K562 (cell line): ENCODE measurements around the gene GZMA. TPM values are rescaled to one million over a fixed set of nuclear protein-coding genes. Genes with fewer than 3 reads are reported as not detected.

Experiments used
- ATAC-seq: fragments of 200-7000 bp; cut with Tn5 transposase; 3 replicates; pipeline ENCODE4 v1.9.1; 2020; ENCODE audit warnings: moderate library complexity
- BruUV-seq: library from RNA; stranded (reverse); fragments of 400-500 nt; replicated peaks from 2 replicates; lab custom pipeline; 2021; lab: Mats Ljungman, UMichigan
- CTCF ChIA-PET: fragments of 300-600 bp; formaldehyde crosslinking; extraction: SDS; loops from one replicate; lab custom pipeline; 2021; ENCODE audit warnings: low intra/inter-chr PET ratio; lab: Yijun Ruan, JAX
- POLR2A ChIA-PET: fragments of 300-600, 350-650 bp; sonication (Branson Sonifier 250); formaldehyde crosslinking; extraction: SDS; loops from one replicate; lab custom pipeline; 2021; ENCODE audit warnings: antibody characterized with exemption, inconsistent platforms; lab: Yijun Ruan, JAX
- DNase-seq, 4 experiments: peaks; one replicate each; pipeline versions ENCODE4 v3.0.0 to v3.0.0-alpha.2; 2011 to 2018; ENCODE audit warnings: low spot score in 3 of 4, mixed read lengths in 3 of 4; ENCODE audit errors: extremely low read depth in 1 of 4
- FAIRE-seq: peaks from 2 replicates; lab custom pipeline; 2011; peaks lifted over from hg19 to GRCh38; lab: Jason Lieb, UNC
- H2AFZ ChIP-seq: 2 replicates; pipeline ENCODE4 v1.6.0; 2011; ENCODE audit warnings: low read depth, low read length, control low read depth, inconsistent platforms
- H3K27ac ChIP-seq: fragments of 200-600 bp; 3 replicates; pipeline ENCODE4 v1.8.0; 2011; ENCODE audit warnings: low read depth, mild to moderate bottlenecking, control low read depth, inconsistent platforms, low read length, moderate library complexity, mixed read lengths; ENCODE audit errors: extremely low read depth
- H3K27me3 ChIP-seq, 2 experiments: fragments of 300-600 bp in 1 of 2; 2 replicates in 1 of 2; 3 replicates in 1 of 2; pipeline versions ENCODE4 v1.6.0 to v1.8.0; 2011; ENCODE audit warnings: inconsistent platforms in 2 of 2, low read length in 2 of 2, mild to moderate bottlenecking in 1 of 2, mixed read lengths in 1 of 2, moderate library complexity in 1 of 2; ENCODE audit not compliant: control insufficient read depth in 2 of 2, insufficient read depth in 2 of 2
- H3K36me3 ChIP-seq: fragments of 300-600 bp; 3 replicates; pipeline ENCODE4 v1.8.0; 2011; ENCODE audit warnings: mild to moderate bottlenecking, low read length, inconsistent platforms; ENCODE audit not compliant: control insufficient read depth, insufficient read depth
- H3K4me1 ChIP-seq, 2 experiments: fragments of 200-600 bp in 1 of 2; replicated peaks in 1 of 2; 2 replicates in 1 of 2; 3 replicates in 1 of 2; pipeline versions ENCODE4 v1.5.1 to v1.8.0; 2011; ENCODE audit warnings: inconsistent platforms in 2 of 2, low read length in 2 of 2, mild to moderate bottlenecking in 1 of 2, mixed read lengths in 1 of 2, moderate library complexity in 1 of 2; ENCODE audit not compliant: control insufficient read depth in 2 of 2, insufficient read depth in 2 of 2
- H3K4me2 ChIP-seq: 2 replicates; pipeline ENCODE4 v1.6.1; 2011; ENCODE audit warnings: low read length, control low read depth, inconsistent platforms, mixed read lengths; ENCODE audit not compliant: insufficient read depth
- H3K4me3 ChIP-seq: fragments of 200-600 bp; sonication (generic), shearing (Covaris generic); 2 replicates; pipeline ENCODE4 v1.5.1; 2016; ENCODE audit warnings: control low read depth, inconsistent platforms
- H3K79me2 ChIP-seq: fragments of 200-600 bp; 3 replicates; pipeline ENCODE4 v1.8.0; 2011; ENCODE audit warnings: low read length, inconsistent platforms; ENCODE audit not compliant: control insufficient read depth, insufficient read depth
- H3K9ac ChIP-seq, 2 experiments: 2 replicates each; pipeline versions ENCODE4 v1.6.0 to v1.6.1; 2011; ENCODE audit warnings: low read depth in 2 of 2, low read length in 2 of 2, control low read depth in 1 of 2, inconsistent platforms in 1 of 2, mild to moderate bottlenecking in 1 of 2, mixed read lengths in 1 of 2; ENCODE audit not compliant: insufficient read depth in 1 of 2
- H3K9me1 ChIP-seq: one replicate; pipeline ENCODE4 v1.6.0; 2011; ENCODE audit warnings: inconsistent platforms, mild to moderate bottlenecking, low read length, moderate library complexity; ENCODE audit not compliant: control insufficient read depth, insufficient read depth
- H3K9me3 ChIP-seq: replicated peaks from 2 replicates; pipeline ENCODE4 v1.5.1; 2011; ENCODE audit warnings: low read depth, low read length, inconsistent platforms; ENCODE audit not compliant: control insufficient read depth, insufficient read depth
- H4K20me1 ChIP-seq: replicated peaks from 2 replicates; pipeline ENCODE4 v1.6.1; 2011; ENCODE audit warnings: low read length, inconsistent platforms, mixed read lengths; ENCODE audit not compliant: control insufficient read depth, insufficient read depth
- ARNT ChIP-seq, 2 experiments: fragments of 450-650 bp; IDR thresholded peaks; 2 replicates each; pipeline ENCODE4 v1.6.1; 2016; ENCODE audit warnings: mild to moderate bottlenecking in 1 of 2
- CBX1 ChIP-seq: sonication (generic); IDR thresholded peaks from 2 replicates; pipeline ENCODE4 v1.6.1; 2016; ENCODE audit warnings: antibody characterized with exemption, low read depth, mild to moderate bottlenecking
- KHSRP ChIP-seq: fragments of 450-650 bp; IDR thresholded peaks from 2 replicates; pipeline ENCODE4 v1.6.1; 2017
- LCOR ChIP-seq: sonication (generic); formaldehyde crosslinking; IDR thresholded peaks from 2 replicates; pipeline ENCODE4 v1.8.0; 2022; ENCODE audit warnings: mild to moderate bottlenecking, missing genetic modification reagents
- MIER1 ChIP-seq: fragments of 450-650 bp; IDR thresholded peaks from 2 replicates; pipeline ENCODE4 v1.6.1; 2016; ENCODE audit warnings: antibody characterized with exemption, mild to moderate bottlenecking, low read depth
- NFE2 ChIP-seq: IDR thresholded peaks from 2 replicates; pipeline ENCODE4 v1.6.1; 2014; ENCODE audit warnings: antibody characterized with exemption, low read depth
- NR2C1 ChIP-seq, 2 experiments: fragments of 450-650 bp; IDR thresholded peaks; 2 replicates each; pipeline ENCODE4 v1.6.1; 2017; ENCODE audit warnings: mild to moderate bottlenecking in 2 of 2, antibody characterized with exemption in 1 of 2, inconsistent platforms in 1 of 2, missing compliant biosample characterization in 1 of 2, missing genetic modification characterization in 1 of 2
- ZNF57 ChIP-seq: fragments of 450-650 bp; formaldehyde crosslinking; IDR thresholded peaks from 2 replicates; pipeline ENCODE4 v1.4.0; 2020; ENCODE audit warnings: mild to moderate bottlenecking, moderate library complexity
- ZNF699 ChIP-seq: fragments of 250-450 bp; sonication (Bioruptor Pico); IDR thresholded peaks from 2 replicates; pipeline ENCODE4 v1.8.0; 2021; ENCODE audit warnings: mild to moderate bottlenecking, moderate library complexity; ENCODE audit not compliant: insufficient replicate concordance
- WGBS: fragments of 100-300 bp; shearing (Covaris generic); methylation state at CpG from one replicate; pipeline ENCODE4 v1.1.6; 2016; ENCODE audit warnings: low coverage, mixed read lengths; ENCODE audit not compliant: insufficient coverage; ENCODE audit errors: missing lambda C conversion rate; 5-methylcytosine and 5-hydroxymethylcytosine counted together
- in situ Hi-C: fragments of 300-500 bp; cut with MboI; formaldehyde crosslinking; loops from 4 replicates; pipeline ENCODE4 v1.15.0; 2018; ENCODE audit warnings: inconsistent platforms, mixed read lengths
- intact Hi-C: fragments of 100-400 bp; cut with micrococcal nuclease; formaldehyde crosslinking; loops from 2 replicates; pipeline ENCODE4 v1.14.2; 2022
- polyA plus RNA-seq, 8 experiments: library from polyadenylated mRNA; depleted of rRNA in 4 of 8; stranded (reverse) in 5 of 8; unstranded in 3 of 8; fragments of >200 nt; fragmentation: Nextera tagmentation in 2 of 8; fragmentation: Illumina TruSeq in 1 of 8; extraction: Ambion mirVana in 2 of 8; extraction: Trizol in 1 of 8; gene quantifications; 2 replicates each; pipeline versions ENCODE4 v1.2.1 to v1.2.3, GENCODE V29; 2011 to 2014; ENCODE audit warnings: inconsistent platforms in 1 of 8, missing spikeins in 1 of 8
- total RNA-seq, 7 experiments: library from RNA; depleted of rRNA in 6 of 7; stranded (reverse); fragments of >200 nt in 6 of 7; fragmentation: Illumina TruSeq in 2 of 7; extraction: Trizol in 2 of 7; gene quantifications; 2 replicates each; pipeline versions ENCODE4 v1.2.1 to v1.2.3, GENCODE V29; 2011 to 2021; ENCODE audit warnings: low replicate concordance in 1 of 7
- TF ChIP-seq, protein P1 (sequence below): fragments of 450-650 bp; IDR thresholded peaks from 2 replicates; pipeline ENCODE4 v1.7.0; 2016; ENCODE audit warnings: borderline replicate concordance
- TF ChIP-seq, protein P2 (sequence below): fragments of 250-450 bp; sonication (Bioruptor Pico); IDR thresholded peaks from 2 replicates; pipeline ENCODE4 v1.9.0; 2021; ENCODE audit warnings: mild to moderate bottlenecking, inconsistent platforms
- TF ChIP-seq, protein P3 (sequence below): fragments of 450-650 bp; IDR thresholded peaks from one replicate; pipeline ENCODE4 v1.6.1; 2018; ENCODE audit warnings: mild to moderate bottlenecking, moderate library complexity; ENCODE audit not compliant: partially characterized antibody
- TF ChIP-seq, protein P4 (sequence below): fragments of 200-400 bp; formaldehyde crosslinking; IDR thresholded peaks from 2 replicates; pipeline ENCODE4 v1.6.1; 2017; ENCODE audit warnings: mild to moderate bottlenecking, low read depth, low read length, moderate library complexity
- TF ChIP-seq, protein P5 (sequence below): fragments of 450-650 bp; conservative IDR thresholded peaks from 2 replicates; pipeline ENCODE4 v1.6.1; 2016; ENCODE audit warnings: missing genetic modification characterization, low read depth, mild to moderate bottlenecking, missing compliant biosample characterization, moderate library complexity

The GZMA gene
- total and polyA plus RNA-seq, 9 of the 15 experiments (the other 6 are each of a cell fraction or from before 2014, with no cell fraction given): not detected

DNA sequence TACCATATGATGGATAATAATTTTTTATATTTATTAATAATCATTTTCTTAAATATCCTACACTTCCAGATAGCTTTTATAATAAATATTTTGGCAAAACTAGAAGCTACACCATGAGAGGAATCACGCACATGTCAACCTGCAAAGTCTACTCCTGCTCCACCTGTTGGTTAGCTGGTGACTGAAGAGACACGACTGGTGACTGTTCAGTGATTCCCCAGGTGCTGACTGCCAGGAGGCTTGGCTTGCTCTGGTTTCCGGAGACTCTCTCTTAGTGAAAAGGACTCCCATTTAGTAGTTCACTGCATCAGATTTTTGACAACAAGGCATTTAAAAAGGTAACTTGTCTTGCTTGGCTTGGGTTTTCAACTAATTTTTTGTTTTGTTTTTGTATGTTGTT lies 20.9 kb downstream of the GZMA start:
- TF ChIP-seq KHSRP (no peak), ZNF57 (no peak), ARNT (IDR thresholded peaks at IDR 0.05) (no peak), NFE2 (no peak), ZNF699 (CRISPR knock-in tag) (no peak), LCOR (CRISPR knock-in tag) (no peak), CBX1 (no peak), MIER1 (no peak), NR2C1 (IDR thresholded peaks at IDR 0.05) (no peak), NR2C1 (tag; IDR thresholded peaks at IDR 0.05) (no peak)
- TF ChIP-seq, protein P1, sequence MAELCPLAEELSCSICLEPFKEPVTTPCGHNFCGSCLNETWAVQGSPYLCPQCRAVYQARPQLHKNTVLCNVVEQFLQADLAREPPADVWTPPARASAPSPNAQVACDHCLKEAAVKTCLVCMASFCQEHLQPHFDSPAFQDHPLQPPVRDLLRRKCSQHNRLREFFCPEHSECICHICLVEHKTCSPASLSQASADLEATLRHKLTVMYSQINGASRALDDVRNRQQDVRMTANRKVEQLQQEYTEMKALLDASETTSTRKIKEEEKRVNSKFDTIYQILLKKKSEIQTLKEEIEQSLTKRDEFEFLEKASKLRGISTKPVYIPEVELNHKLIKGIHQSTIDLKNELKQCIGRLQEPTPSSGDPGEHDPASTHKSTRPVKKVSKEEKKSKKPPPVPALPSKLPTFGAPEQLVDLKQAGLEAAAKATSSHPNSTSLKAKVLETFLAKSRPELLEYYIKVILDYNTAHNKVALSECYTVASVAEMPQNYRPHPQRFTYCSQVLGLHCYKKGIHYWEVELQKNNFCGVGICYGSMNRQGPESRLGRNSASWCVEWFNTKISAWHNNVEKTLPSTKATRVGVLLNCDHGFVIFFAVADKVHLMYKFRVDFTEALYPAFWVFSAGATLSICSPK: no peak
- TF ChIP-seq, protein P2, sequence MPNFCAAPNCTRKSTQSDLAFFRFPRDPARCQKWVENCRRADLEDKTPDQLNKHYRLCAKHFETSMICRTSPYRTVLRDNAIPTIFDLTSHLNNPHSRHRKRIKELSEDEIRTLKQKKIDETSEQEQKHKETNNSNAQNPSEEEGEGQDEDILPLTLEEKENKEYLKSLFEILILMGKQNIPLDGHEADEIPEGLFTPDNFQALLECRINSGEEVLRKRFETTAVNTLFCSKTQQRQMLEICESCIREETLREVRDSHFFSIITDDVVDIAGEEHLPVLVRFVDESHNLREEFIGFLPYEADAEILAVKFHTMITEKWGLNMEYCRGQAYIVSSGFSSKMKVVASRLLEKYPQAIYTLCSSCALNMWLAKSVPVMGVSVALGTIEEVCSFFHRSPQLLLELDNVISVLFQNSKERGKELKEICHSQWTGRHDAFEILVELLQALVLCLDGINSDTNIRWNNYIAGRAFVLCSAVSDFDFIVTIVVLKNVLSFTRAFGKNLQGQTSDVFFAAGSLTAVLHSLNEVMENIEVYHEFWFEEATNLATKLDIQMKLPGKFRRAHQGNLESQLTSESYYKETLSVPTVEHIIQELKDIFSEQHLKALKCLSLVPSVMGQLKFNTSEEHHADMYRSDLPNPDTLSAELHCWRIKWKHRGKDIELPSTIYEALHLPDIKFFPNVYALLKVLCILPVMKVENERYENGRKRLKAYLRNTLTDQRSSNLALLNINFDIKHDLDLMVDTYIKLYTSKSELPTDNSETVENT (CRISPR knock-in tag): no peak
- TF ChIP-seq, protein P3, sequence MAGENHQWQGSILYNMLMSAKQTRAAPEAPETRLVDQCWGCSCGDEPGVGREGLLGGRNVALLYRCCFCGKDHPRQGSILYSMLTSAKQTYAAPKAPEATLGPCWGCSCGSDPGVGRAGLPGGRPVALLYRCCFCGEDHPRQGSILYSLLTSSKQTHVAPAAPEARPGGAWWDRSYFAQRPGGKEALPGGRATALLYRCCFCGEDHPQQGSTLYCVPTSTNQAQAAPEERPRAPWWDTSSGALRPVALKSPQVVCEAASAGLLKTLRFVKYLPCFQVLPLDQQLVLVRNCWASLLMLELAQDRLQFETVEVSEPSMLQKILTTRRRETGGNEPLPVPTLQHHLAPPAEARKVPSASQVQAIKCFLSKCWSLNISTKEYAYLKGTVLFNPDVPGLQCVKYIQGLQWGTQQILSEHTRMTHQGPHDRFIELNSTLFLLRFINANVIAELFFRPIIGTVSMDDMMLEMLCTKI: no peak
- TF ChIP-seq, protein P4, sequence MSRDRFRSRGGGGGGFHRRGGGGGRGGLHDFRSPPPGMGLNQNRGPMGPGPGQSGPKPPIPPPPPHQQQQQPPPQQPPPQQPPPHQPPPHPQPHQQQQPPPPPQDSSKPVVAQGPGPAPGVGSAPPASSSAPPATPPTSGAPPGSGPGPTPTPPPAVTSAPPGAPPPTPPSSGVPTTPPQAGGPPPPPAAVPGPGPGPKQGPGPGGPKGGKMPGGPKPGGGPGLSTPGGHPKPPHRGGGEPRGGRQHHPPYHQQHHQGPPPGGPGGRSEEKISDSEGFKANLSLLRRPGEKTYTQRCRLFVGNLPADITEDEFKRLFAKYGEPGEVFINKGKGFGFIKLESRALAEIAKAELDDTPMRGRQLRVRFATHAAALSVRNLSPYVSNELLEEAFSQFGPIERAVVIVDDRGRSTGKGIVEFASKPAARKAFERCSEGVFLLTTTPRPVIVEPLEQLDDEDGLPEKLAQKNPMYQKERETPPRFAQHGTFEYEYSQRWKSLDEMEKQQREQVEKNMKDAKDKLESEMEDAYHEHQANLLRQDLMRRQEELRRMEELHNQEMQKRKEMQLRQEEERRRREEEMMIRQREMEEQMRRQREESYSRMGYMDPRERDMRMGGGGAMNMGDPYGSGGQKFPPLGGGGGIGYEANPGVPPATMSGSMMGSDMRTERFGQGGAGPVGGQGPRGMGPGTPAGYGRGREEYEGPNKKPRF: no peak
- TF ChIP-seq, protein P5, sequence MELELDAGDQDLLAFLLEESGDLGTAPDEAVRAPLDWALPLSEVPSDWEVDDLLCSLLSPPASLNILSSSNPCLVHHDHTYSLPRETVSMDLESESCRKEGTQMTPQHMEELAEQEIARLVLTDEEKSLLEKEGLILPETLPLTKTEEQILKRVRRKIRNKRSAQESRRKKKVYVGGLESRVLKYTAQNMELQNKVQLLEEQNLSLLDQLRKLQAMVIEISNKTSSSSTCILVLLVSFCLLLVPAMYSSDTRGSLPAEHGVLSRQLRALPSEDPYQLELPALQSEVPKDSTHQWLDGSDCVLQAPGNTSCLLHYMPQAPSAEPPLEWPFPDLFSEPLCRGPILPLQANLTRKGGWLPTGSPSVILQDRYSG (tag): no peak
- TF ChIP-seq, all 486 proteins: peak for 0
- intact Hi-C loops: no loop called here
- 0% methylated on average over 3 of the region's 3 CpGs for WGBS
- H3K79me2 ChIP-seq: no peaks in the 10 kb centered on the region
- H3K27me3 ChIP-seq: no peaks in the 10 kb centered on the region; a peak in 1 of 5 replicates
- H3K9me3 ChIP-seq: no peaks in the 10 kb centered on the region
- H3K4me3 ChIP-seq: no peak overlapping the region
- ChIA-PET POLR2A (no interaction called here), CTCF (no interaction called here)
- H3K9me1 ChIP-seq: no peaks in the 10 kb centered on the region
- in situ Hi-C loops: no loop called here
- ATAC-seq: no peak
- no peak for DNase-seq
- no peak overlapping the region for H3K9ac ChIP-seq
- FAIRE-seq: no peak
- no TSS peak for BruUV-seq
- H3K27ac ChIP-seq: no peak overlapping the region
- H2AFZ ChIP-seq: no peak overlapping the region
- no peaks in the 10 kb centered on the region for H4K20me1 ChIP-seq
- no peaks in the 10 kb centered on the region for H3K4me1 ChIP-seq
- H3K4me2 ChIP-seq: no peak overlapping the region
- H3K36me3 ChIP-seq: no peaks in the 10 kb centered on the region
